ENCODE results near the gene FGD5. TPM values are rescaled to one million over a fixed set of nuclear protein-coding genes. Genes with fewer than 3 reads are reported as not detected.

Gene FGD5
- total and polyA plus RNA-seq, 9 of the 15 experiments (the other 6 are each of a cell fraction or from before 2014, with no cell fraction given): 0.18 TPM; not detected in 8

DNA sequence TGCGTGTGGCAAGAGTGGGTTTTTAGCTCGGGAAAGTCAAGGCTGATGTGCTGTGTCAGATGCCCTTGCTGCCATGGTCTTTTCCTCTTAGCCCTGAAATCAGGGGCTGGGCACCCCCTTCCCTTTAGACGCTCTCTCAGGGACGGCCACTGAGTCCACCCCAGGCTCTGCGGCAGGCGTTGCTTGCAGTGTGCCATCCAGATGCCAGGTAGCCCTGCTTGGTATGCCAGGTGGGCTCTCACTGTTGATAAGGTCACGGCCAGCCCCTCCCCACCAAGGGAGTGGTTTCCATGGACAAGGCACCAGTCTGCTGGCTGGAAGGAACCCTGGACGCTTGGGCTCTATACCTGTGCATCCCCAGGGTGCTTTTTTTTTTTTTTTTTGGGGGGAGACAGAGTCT lies 24.6 kb downstream of the FGD5 start (continued):
- TF ChIP-seq, protein P1, sequence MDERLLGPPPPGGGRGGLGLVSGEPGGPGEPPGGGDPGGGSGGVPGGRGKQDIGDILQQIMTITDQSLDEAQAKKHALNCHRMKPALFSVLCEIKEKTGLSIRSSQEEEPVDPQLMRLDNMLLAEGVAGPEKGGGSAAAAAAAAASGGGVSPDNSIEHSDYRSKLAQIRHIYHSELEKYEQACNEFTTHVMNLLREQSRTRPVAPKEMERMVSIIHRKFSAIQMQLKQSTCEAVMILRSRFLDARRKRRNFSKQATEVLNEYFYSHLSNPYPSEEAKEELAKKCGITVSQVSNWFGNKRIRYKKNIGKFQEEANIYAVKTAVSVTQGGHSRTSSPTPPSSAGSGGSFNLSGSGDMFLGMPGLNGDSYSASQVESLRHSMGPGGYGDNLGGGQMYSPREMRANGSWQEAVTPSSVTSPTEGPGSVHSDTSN (CRISPR knock-in tag; IDR thresholded peaks at IDR 0.05; ENCODE audit: low read depth): no peak
- TF ChIP-seq, protein P1 (tag; conservative IDR thresholded peaks at IDR 0.05; ENCODE audit: low read depth): no peak

DNA sequence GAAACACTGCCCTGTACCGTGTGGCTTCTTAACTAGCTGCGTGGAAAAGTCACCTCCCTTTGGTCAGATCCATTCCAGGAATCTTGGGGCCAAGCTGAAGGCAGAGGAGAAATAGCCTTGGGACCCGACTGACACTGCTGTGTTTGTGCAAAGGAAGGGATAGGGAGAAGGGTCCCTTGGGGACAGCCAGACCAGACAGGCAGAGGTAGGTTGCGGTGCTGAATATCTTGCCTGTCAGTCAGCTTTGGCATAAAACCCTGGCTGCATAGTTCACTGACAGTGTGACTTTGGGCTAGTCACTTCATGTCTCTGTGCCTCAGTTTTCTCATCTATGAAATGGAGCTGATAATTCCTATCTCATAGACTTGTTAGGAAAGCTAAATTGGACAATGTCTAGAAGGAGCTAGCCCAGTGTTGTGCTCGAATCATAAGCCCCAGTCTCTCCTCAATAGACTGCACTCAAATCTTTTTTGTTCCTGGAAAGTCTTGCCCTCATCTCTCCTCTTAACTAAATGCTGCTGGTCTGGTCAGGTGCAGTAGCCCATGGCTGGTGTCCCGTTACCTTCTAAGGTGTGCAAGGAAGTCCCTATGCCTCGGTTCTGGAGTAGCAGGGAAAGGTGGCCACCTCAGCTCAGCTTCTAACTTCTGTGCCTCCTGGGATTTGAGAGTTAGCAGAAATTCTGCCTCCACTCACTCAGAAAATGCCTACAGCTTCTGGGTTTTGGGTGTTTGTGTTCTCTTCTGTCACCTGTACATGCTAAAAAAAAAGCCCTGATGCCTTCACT lies 25.8 kb downstream of the FGD5 start:
- Histone ChIP-seq H3K4me1 (replicated peaks in 1 of 2; ENCODE audit: control insufficient read depth in 2 of 2, insufficient read depth in 2 of 2, low read length in 2 of 2) (peaks cover 7 to 14% of the 10 kb centered on the region in 2 experiments; a peak in 4 of 5 replicates), H3K27me3 (ENCODE audit: control insufficient read depth in 2 of 2, insufficient read depth in 2 of 2, low read length in 2 of 2) (peaks cover 24 to 31% of the 10 kb centered on the region in 2 experiments), H3K9me3 (replicated peaks; ENCODE audit: control insufficient read depth, insufficient read depth, low read depth, low read length) (no peaks in the 10 kb centered on the region), H3K4me2 (ENCODE audit: insufficient read depth, low read length) (no peak overlapping the region), H3K36me3 (ENCODE audit: control insufficient read depth, insufficient read depth, low read length) (no peaks in the 10 kb centered on the region), H2AFZ (ENCODE audit: low read depth, low read length) (no peak overlapping the region), H3K9ac (ENCODE audit: insufficient read depth in 1 of 2, low read depth in 2 of 2, low read length in 2 of 2) (no peak overlapping the region), H3K79me2 (ENCODE audit: control insufficient read depth, insufficient read depth, low read length) (no peaks in the 10 kb centered on the region), H3K4me3 (no peak overlapping the region), H3K27ac (ENCODE audit: extremely low read depth, low read depth, low read length) (no peak overlapping the region), H4K20me1 (replicated peaks; ENCODE audit: control insufficient read depth, insufficient read depth, low read length) (no peaks in the 10 kb centered on the region), H3K9me1 (ENCODE audit: control insufficient read depth, insufficient read depth, low read length) (no peaks in the 10 kb centered on the region)
- intact Hi-C loops (cut with micrococcal nuclease) (no loop called here), in situ Hi-C loops (cut with MboI) (no loop called here)
- no peak for DNase-seq (ENCODE audit: extremely low read depth in 1 of 4, low spot score in 3 of 4)
- ChIA-PET CTCF (ENCODE audit: low intra/inter-chr PET ratio) (no interaction called here), POLR2A (interaction anchor here (1.6 to 1.8 kb wide), 3 partner anchors 10 to 56 kb away, joined by 3 to 7 read pairs (median 4); no protein-coding TSS in a partner anchor)
- no peak for ATAC-seq
- FAIRE-seq: no peak
- no TSS peak for BruUV-seq (replicated peaks)
- 4% methylated on average over 7 of the region's 7 CpGs for WGBS (ENCODE audit: insufficient coverage, low coverage, missing lambda C conversion rate)
- no peak for TF ChIP-seq FOXK2 (conservative IDR thresholded peaks at IDR 0.05 in 1 of 2, IDR thresholded peaks at IDR 0.05 in 1 of 2; ENCODE audit: low read depth in 2 of 2)
- TF ChIP-seq, protein P2, sequence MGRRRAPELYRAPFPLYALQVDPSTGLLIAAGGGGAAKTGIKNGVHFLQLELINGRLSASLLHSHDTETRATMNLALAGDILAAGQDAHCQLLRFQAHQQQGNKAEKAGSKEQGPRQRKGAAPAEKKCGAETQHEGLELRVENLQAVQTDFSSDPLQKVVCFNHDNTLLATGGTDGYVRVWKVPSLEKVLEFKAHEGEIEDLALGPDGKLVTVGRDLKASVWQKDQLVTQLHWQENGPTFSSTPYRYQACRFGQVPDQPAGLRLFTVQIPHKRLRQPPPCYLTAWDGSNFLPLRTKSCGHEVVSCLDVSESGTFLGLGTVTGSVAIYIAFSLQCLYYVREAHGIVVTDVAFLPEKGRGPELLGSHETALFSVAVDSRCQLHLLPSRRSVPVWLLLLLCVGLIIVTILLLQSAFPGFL (CRISPR knock-in tag; IDR thresholded peaks at IDR 0.05): no peak
- no peak for TF ChIP-seq ELF2 (CRISPR knock-in tag; IDR thresholded peaks at IDR 0.05)
- TF ChIP-seq, protein P3, sequence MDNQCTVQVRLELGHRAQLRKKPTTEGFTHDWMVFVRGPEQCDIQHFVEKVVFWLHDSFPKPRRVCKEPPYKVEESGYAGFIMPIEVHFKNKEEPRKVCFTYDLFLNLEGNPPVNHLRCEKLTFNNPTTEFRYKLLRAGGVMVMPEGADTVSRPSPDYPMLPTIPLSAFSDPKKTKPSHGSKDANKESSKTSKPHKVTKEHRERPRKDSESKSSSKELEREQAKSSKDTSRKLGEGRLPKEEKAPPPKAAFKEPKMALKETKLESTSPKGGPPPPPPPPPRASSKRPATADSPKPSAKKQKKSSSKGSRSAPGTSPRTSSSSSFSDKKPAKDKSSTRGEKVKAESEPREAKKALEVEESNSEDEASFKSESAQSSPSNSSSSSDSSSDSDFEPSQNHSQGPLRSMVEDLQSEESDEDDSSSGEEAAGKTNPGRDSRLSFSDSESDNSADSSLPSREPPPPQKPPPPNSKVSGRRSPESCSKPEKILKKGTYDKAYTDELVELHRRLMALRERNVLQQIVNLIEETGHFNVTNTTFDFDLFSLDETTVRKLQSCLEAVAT (IDR thresholded peaks at IDR 0.05): no peak
- no peak for TF ChIP-seq TRIM28 (IDR thresholded peaks at IDR 0.05)
- TF ChIP-seq, protein P4, sequence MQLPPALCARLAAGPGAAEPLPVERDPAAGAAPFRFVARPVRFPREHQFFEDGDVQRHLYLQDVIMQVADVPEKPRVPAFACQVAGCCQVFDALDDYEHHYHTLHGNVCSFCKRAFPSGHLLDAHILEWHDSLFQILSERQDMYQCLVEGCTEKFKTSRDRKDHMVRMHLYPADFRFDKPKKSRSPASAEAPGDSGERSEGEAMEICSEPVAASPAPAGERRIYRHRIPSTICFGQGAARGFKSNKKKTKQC (CRISPR knock-in tag; IDR thresholded peaks at IDR 0.05): no peak
- TF ChIP-seq BCOR (IDR thresholded peaks at IDR 0.05): peak; percentile 90
- TF ChIP-seq RFX7 (CRISPR knock-in tag; IDR thresholded peaks at IDR 0.05): no peak

Data from K562 (cell line).